ENCODE results near the gene DOCK9. TPM values are rescaled to one million over a fixed set of nuclear protein-coding genes. Genes with fewer than 3 reads are reported as not detected.

Gene DOCK9
- total and polyA plus RNA-seq, 9 donors, result 31.0 to 75.3 (median 45.4) TPM

- Histone ChIP-seq H3K36me3 (no peaks in the 10 kb centered on the region), H3K4me3 (no peak overlapping the region), H3K27ac (no peak overlapping the region), H3K27me3 (no peaks in the 10 kb centered on the region), H3K4me1 (ENCODE audit: insufficient read depth) (peaks cover 2% of the 10 kb centered on the region), H3K9me3 (no peaks in the 10 kb centered on the region)
- no peak for DNase-seq
- TF ChIP-seq EP300 (IDR thresholded peaks at IDR 0.05) (no peak), POLR2A (IDR thresholded peaks at IDR 0.05) (no peak)
- intact Hi-C loops (cut with DNase I), result no loop called here
Measured at GRCh38 chr13:99005609-99006008, 27.7 kb upstream of the DOCK9 start.

- Histone ChIP-seq H3K27me3 (no peaks in the 10 kb centered on the region), H3K36me3 (no peaks in the 10 kb centered on the region), H3K4me3 (no peak overlapping the region), H3K4me1 (ENCODE audit: insufficient read depth) (peaks cover 4% of the 10 kb centered on the region), H3K9me3 (no peaks in the 10 kb centered on the region), H3K27ac (no peak overlapping the region)
- TF ChIP-seq EP300 (IDR thresholded peaks at IDR 0.05), result no peak
- WGBS, 3 donors, result 79 to 84% (median 83%) methylated on average over 3 of the region's 3 CpGs
- no peak for DNase-seq
- intact Hi-C loops (cut with DNase I), result no loop called here
Measured at GRCh38 chr13:99004978-99005377, 27.1 kb upstream of the DOCK9 start.

- TF ChIP-seq CTCF (IDR thresholded peaks at IDR 0.05) (no peak), POLR2A (IDR thresholded peaks at IDR 0.05) (no peak), EP300 (IDR thresholded peaks at IDR 0.05) (no peak)
- DNase-seq, result no peak
- intact Hi-C loops (cut with DNase I), result no loop called here
- no peaks in the 10 kb centered on the region for H3K9me3 ChIP-seq
- WGBS, 3 donors, result 66 to 72% (median 68%) methylated on average over 3 of the region's 3 CpGs
- H3K4me3 ChIP-seq, result no peak overlapping the region
- no peaks in the 10 kb centered on the region for H3K36me3 ChIP-seq
- no peak overlapping the region for H3K27ac ChIP-seq
- peaks cover 5% of the 10 kb centered on the region for H3K4me1 ChIP-seq (ENCODE audit: insufficient read depth)
- no peaks in the 10 kb centered on the region for H3K27me3 ChIP-seq
Measured at GRCh38 chr13:99003851-99004471, 26.1 kb upstream of the DOCK9 start.

- intact Hi-C loops (cut with DNase I), result no loop called here
- peaks cover 7% of the 10 kb centered on the region for H3K4me1 ChIP-seq (ENCODE audit: insufficient read depth)
- no peaks in the 10 kb centered on the region for H3K9me3 ChIP-seq
- 85 to 96% (median 93%) methylated on average over 4 of the region's 4 CpGs for WGBS, 3 donors
- no peak overlapping the region for H3K4me3 ChIP-seq
- no peaks in the 10 kb centered on the region for H3K27me3 ChIP-seq
- DNase-seq, result no peak
- H3K36me3 ChIP-seq, result no peaks in the 10 kb centered on the region
- TF ChIP-seq EP300 (IDR thresholded peaks at IDR 0.05) (no peak), CTCF (IDR thresholded peaks at IDR 0.05) (no peak), POLR2A (IDR thresholded peaks at IDR 0.05) (no peak)
- H3K27ac ChIP-seq, result no peak overlapping the region
Measured at GRCh38 chr13:99003186-99003585, 25.3 kb upstream of the DOCK9 start.

- H3K27ac ChIP-seq, result no peak overlapping the region
- H3K4me3 ChIP-seq, result no peak overlapping the region
- TF ChIP-seq CTCF (IDR thresholded peaks at IDR 0.05) (no peak), POLR2A (IDR thresholded peaks at IDR 0.05) (no peak), EP300 (IDR thresholded peaks at IDR 0.05) (no peak)
- H3K4me1 ChIP-seq (ENCODE audit: insufficient read depth), result peaks cover 7% of the 10 kb centered on the region
- 78 to 82% (median 81%) methylated on average over 5 of the region's 5 CpGs for WGBS, 3 donors
- H3K36me3 ChIP-seq, result no peaks in the 10 kb centered on the region
- no peaks in the 10 kb centered on the region for H3K27me3 ChIP-seq
- intact Hi-C loops (cut with DNase I), result no loop called here
- H3K9me3 ChIP-seq, result no peaks in the 10 kb centered on the region
- no peak for DNase-seq
Measured at GRCh38 chr13:99002172-99002710, 24.4 kb upstream of the DOCK9 start.

Data from ovary (tissue), 9 donors.